Stimulated activated CD8-positive, alpha-beta memory T cell treated with anti-CD3 and anti-CD28 coated beads, Interleukin-7, amount 100 ng/mL, for 1 hour (primary cell): ENCODE results near the gene SH3TC1.

Source experiments
- DNase-seq, 2 donors: peaks; one replicate each; pipeline ENCODE4 v3.0.0-alpha.2; 2020; ENCODE audit warnings: low read depth in 2 of 2

The SH3TC1 gene

GRCh38 chr4:8198906-8199593 is at the start of gene SH3TC1:
Gene SH3TC1, plus strand, starts transcription at chr4:8199290. Its CDS starts 5,905 bp downstream, at chr4:8205195.
- DNase-seq: peak; percentile 13 to 18

- DNase-seq: no peak
These were observed 49.4 kb upstream of the SH3TC1 start for GRCh38 chr4:8149664-8150063.

- DNase-seq: no peak
These were observed 48.7 kb upstream of the SH3TC1 start for GRCh38 chr4:8150152-8151090.

DNA sequence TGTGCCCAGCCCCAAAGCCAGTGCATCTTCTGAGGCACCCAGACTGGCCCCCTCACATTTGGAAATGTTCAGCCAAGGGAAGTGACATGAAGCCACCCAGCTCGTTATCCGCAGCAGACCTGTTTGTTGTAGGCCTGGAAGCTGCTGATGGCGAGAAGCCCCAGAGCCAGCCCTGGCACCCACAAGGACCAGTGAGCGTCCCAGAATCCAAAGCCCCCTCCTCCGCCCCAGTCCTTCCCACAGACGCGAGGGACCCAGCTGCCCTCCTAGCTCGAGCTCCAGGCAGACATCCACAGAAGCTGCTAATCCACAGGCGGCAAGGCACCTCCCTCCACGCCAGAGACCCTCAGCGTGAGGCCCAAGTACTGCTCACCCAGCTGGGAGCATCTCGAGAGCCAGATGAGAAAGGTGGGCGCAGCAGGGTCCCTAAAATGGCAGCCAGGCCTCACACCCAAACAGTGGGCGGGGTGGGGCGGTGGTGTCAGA is 47.9 kb upstream of the SH3TC1 start:
- no peak for DNase-seq

DNA sequence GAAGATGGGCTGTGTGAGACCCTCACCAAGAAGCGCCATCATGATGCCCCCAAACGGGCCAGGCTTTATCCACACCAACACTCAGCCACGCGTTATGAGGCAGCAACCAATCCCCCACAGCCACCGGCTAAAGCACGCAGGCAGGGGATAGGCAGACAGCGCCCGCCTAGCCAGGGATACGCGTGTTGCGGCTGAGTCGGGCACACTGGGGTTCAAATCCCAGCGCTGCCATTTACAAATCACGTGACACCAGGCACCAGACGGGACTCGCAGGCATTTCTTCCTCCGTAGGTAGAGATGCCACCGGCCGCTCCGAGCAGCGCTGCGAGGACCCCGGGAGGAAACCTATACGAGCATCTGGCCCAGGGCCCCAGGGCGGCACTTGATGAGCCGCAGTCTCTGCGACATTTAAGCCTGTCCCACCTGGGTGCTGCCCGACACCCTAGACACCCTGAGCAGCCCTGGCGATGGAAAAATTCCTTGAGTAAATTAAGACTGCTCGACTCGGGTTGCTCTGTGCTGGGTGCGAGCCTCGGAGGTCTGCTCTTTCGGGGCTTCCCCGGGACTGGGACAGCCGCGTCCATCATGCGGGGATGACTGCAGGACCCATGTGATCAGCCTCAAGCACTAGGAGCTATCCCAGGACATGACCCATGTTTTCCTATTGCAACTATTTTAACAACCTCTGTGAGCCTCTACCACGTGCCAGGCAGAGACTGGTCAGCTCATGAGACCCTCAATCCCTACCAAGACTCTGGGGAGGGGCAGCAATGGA is 46.8 kb upstream of the SH3TC1 start:
- DNase-seq: no peak

GRCh38 chr4:8152865-8153257 is 46.2 kb upstream of the SH3TC1 start:
- DNase-seq: no peak

GRCh38 chr4:8153441-8153840 is 45.6 kb upstream of the SH3TC1 start:
- no peak for DNase-seq

- DNase-seq: no peak
These were observed 44.0 kb upstream of the SH3TC1 start for GRCh38 chr4:8155048-8155447.

DNA sequence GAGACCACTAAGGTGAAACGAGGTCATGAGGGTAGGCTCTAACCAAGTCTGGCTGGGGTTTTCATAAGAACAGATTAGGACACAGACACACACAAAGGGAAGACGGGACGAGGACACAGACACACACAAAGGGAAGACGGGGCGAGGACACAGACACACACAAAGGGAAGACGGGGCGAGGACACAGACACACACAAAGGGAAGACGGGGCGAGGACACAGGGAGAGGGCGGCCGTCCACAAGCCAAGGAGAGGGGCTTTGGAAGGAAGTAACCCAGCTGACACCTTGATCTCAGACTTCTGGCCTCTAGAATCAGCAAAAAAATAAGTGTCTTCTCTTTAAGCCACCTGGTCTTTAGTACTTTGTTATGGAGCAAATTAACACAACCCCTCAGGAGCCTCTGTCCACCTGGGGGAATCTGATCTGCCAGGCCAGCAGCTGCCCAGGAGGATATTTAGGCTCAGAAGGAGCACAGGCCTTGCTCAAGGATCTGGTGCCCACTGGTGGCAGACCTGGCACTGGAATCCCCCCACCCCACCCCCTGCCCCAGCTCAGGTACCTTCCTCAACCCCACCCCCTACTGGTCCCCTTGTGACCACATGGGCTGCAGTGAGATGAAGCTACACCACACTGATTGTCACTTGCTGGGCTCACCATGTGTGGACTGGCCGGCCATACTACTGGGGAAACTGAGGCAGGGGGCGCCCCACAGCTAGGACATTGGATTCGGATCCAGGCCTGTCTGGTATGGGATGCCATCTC is 43.2 kb upstream of the SH3TC1 start:
- DNase-seq: no peak

DNA sequence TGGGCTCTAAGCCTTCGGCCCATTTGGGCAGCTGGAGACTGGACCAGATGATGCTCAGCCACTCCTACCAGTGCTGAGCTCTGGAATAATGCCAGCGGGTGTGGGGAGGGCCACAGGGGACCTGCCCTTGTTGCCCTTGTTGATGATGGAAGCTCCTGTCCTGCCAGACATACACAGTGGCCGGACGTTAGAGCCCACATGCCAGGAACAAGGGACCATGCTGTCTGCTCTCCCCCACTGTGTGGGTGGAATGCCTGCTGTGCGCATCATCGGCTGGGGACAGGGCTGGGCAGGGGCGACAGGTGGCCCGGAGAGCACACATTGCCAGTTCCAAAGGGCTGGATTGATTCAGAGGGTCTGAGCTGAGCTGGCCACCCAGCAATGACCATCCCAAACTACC is 42.5 kb upstream of the SH3TC1 start:
- DNase-seq: no peak

DNA sequence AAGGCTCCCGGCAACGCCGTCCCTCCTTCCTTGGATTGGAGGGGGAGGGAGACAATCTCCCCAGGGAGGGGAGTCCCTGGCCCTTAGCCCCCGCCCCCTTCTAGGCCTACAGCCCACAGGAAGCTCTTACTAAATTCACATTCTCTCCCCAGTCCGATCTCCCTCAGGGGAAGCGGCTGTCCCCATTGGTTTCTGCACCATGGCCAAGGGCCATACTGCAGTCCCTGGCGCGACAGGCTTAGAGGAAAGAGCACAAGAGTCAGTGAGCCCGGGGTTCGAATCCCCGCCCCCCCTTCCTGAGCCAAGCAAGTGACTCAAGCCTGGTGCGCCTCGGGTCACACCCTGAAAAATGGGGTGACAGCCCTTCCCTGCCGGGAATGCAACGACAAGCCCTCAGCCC is 41.6 kb upstream of the SH3TC1 start:
- DNase-seq: no peak

DNA sequence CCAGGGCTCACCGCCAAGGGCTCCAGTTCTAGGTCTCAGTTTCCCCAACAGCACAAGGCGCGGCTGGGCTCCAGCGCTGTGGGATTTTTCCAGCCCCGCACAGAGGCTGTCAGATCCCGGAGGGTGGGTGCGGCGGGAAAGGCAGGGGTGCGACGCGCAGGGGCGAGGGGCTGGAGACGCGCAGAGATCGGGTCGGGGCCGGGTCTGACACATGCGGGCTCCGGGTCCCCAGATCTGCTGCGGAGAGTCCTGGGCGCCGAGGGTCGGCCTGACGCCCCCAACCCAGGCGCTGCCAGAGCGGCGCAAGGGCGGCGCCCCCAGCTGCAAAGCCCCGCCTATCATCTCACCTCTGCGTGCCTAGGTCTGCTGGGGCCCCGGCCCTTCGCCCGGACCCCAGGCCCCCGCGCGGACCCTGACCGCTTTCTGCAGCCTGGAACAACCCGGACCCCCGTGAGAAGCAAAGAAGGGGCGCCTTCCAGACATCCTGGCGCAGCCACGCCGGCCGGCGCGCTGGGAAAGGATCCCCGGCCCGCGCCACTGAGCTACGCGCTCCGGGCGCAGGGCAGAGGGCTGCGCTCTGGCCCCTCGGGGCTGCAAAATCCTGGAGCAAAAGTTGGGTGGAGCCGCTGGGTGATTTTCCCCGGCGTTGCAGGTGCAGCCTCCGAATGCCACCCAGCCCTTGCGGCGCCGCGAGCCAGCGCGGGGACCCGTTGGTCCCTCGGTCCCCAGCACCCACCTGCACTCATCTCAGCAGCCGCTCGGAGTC is 41.0 kb upstream of the SH3TC1 start:
- no peak for DNase-seq

DNA sequence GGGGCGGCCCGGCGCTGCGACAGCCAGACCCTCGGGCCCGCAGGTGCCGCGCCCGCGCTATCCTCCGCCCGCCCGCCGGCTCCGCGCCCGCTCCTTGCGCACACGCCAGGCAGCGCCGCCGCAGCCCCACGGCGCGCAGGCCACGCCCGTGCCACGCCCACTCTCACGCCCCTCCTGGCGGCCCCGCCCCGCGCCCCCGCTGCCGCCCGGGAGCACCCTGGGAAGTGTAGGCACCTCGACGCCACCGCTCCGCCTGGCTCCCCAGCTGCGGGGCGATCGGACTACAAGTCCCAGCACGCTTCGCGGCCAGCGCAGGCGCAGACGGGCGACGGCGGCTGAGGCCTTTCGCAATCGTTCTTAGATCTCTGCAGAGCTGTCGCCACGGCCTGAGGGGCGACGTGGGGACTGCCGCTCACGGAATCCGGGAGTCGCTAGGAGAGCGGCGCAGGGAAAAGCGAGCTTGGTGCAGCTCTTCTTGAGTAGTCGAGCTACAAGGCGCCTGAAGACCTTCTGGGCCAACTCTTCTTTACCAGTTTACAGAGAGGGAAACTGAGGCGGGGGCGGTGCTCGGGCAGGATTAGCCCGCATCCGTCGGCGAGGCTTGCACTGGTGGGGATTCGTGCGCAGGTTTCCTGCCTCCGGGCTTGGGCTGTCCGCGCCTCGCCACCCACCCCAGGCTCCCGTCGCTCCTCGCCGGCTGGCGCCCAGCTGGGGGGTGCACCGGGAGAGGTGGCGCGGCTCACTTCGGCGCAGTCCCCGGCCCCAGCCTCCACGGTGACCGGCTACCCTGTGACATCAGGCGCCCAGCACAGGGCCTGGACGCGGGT is 40.2 kb upstream of the SH3TC1 start, which contains the start of gene ABLIM2:
ABLIM2 (minus strand) TSS at position 104 of the 827 bp plus-strand sequence. CDS start 124 bp downstream, outside the sequence.
- peak; percentile 98 for DNase-seq

- DNase-seq: no peak
These were observed 39.4 kb upstream of the SH3TC1 start for GRCh38 chr4:8159537-8160232.

DNA sequence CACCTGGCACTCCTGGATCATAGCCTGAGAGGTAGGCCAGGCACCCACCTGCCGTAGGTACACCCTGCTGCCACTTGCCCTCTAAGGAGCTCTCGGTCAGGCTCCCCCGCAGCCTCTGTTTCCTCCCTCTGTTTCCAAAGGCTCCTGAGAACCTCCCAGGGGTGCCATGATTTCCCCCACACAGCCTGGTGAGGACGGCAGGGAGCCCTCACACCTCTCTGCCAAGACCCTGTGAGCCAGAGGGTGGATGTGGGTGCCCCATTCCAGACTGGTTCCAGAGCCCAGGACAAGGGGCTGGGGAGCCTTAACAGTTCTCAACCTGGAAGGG is 38.9 kb upstream of the SH3TC1 start:
- no peak for DNase-seq

GRCh38 chr4:8160572-8160971 is 38.5 kb upstream of the SH3TC1 start:
- no peak for DNase-seq

DNA sequence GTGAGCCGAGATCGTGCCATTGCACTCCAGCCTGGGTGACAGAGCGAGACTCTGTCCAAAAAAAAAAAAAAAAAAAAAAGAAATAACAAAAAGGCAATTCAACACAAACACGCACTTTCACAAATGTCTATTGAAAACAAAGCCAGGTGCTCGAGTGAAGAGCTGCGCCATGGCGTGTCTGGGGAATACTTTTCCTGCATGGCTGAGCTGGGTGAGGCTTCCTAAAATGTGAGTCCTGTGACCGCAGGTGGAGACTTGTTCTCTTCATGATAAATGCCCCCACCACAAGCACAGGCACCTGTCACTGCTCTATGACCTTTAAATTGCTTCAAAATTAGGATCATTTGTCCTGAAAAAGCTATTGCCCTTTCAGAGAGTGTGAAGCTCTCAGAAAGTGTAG is 36.5 kb upstream of the SH3TC1 start:
- no peak for DNase-seq

DNA sequence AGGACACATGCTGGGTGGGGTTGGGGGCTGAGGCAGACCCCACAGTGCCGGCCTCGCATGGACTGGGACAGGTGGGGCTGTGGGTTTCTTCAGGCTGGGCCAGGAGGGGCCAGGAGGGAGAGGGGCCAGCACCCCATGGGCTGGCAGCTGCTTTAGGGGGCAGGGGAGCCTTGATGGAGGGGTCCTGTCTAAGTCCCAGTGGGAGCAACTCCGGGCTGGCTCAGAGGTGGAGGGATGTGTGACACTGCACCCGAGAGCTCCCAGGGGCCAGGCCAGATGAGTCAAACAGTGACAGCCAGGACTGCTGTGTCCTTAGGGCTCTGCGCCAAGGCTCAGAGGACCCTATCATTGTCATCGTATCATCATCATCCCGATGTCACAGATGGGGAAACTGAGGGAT is 36.1 kb upstream of the SH3TC1 start:
- DNase-seq: no peak
